Panc1 (cell line): ENCODE results near the gene PLXNA2. TPM values are rescaled to one million over a fixed set of nuclear protein-coding genes. Genes with fewer than 3 reads are reported as not detected.

Source experiments
- ATAC-seq: fragments of 200-7000 bp; cut with Tn5 transposase; 2 replicates; pipeline ENCODE4 v1.9.1; 2020; ENCODE audit warnings: mild to moderate bottlenecking, moderate library complexity
- BruUV-seq: library from RNA; stranded (reverse); fragments of 400-500 nt; replicated peaks from 2 replicates; lab custom pipeline; 2021; lab: Mats Ljungman, UMichigan
- CTCF ChIA-PET: fragments of 300-600 bp; sonication (Branson Sonifier 250); formaldehyde crosslinking; loops from one replicate; lab custom pipeline; 2022; ENCODE audit warnings: antibody characterized with exemption; lab: Charles Lee
- POLR2A ChIA-PET: fragments of 300-600 bp; sonication (Branson Sonifier 250); formaldehyde crosslinking; loops from one replicate; lab custom pipeline; 2022; ENCODE audit warnings: antibody characterized with exemption; lab: Charles Lee
- DNase-seq: peaks from one replicate; pipeline ENCODE4 v3.0.0-alpha.2; 2010; ENCODE audit warnings: low read depth, low spot score
- H3K27ac ChIP-seq: 2 replicates; pipeline ENCODE4 v1.5.1; 2011; ENCODE audit warnings: mild to moderate bottlenecking, low read length, inconsistent platforms
- H3K27me3 ChIP-seq: fragments of 200-500 bp; sonication (Bioruptor generic); 2 replicates; pipeline ENCODE4 v1.6.0; 2014; ENCODE audit warnings: low read length, inconsistent platforms; ENCODE audit not compliant: control insufficient read depth, insufficient read depth
- H3K36me3 ChIP-seq: fragments of 200-500 bp; sonication (Bioruptor generic); 2 replicates; pipeline ENCODE4 v1.5.1; 2014; ENCODE audit warnings: inconsistent platforms, mild to moderate bottlenecking, low read length, moderate library complexity; ENCODE audit not compliant: control insufficient read depth, insufficient read depth
- H3K4me1 ChIP-seq: 2 replicates; pipeline ENCODE4 v1.5.1; 2011; ENCODE audit warnings: inconsistent platforms, mild to moderate bottlenecking, low read length, moderate library complexity; ENCODE audit not compliant: control insufficient read depth, insufficient read depth
- H3K4me3 ChIP-seq, 2 experiments: 2 replicates each; pipeline ENCODE4 v1.5.1; 2011 to 2012; ENCODE audit warnings: low read depth in 2 of 2, low read length in 2 of 2, mild to moderate bottlenecking in 2 of 2, inconsistent platforms in 1 of 2, moderate library complexity in 1 of 2
- H3K9me3 ChIP-seq: fragments of 200-500 bp; sonication (Bioruptor generic); 2 replicates; pipeline ENCODE4 v1.5.1; 2014; ENCODE audit warnings: low read depth, mild to moderate bottlenecking, inconsistent platforms, low read length, moderate library complexity; ENCODE audit not compliant: control insufficient read depth, insufficient read depth
- POLR2AphosphoS5 ChIP-seq: IDR thresholded peaks from 2 replicates; pipeline ENCODE4 v1.6.1; 2012; ENCODE audit warnings: mild to moderate bottlenecking, low read depth, low read length, moderate library complexity
- SIN3A ChIP-seq: IDR thresholded peaks from 2 replicates; pipeline ENCODE4 v1.6.1; 2012; ENCODE audit warnings: low read depth, mild to moderate bottlenecking, low read length, moderate library complexity, borderline replicate concordance; ENCODE audit not compliant: insufficient read depth
- TCF7L2 ChIP-seq: IDR thresholded peaks from 2 replicates; pipeline ENCODE4 v1.6.1; 2011; ENCODE audit warnings: mild to moderate bottlenecking, low read depth, low read length, inconsistent platforms
- in situ Hi-C: cut with HindIII; loops from 2 replicates; pipeline ENCODE4 v1.10.0; 2016; ENCODE audit warnings: low sequenced_read_pairs, low pct_unique_long_range_greater_than_20kb
- intact Hi-C: fragments of 100-400 bp; cut with micrococcal nuclease; formaldehyde crosslinking; loops from one replicate; pipeline ENCODE4 v1.10.0; 2022; ENCODE audit not compliant: unreplicated experiment
- total RNA-seq: library from RNA; stranded (reverse); gene quantifications from one replicate; pipeline ENCODE4 v1.2.1, GENCODE V29; 2021; ENCODE audit not compliant: unreplicated experiment
- TF ChIP-seq, protein P1 (sequence below), 2 experiments: IDR thresholded peaks; 2 replicates each; pipeline ENCODE4 v1.6.1; 2011 to 2012; ENCODE audit warnings: low read depth in 2 of 2, control low read depth in 1 of 2, low read length in 1 of 2, mild to moderate bottlenecking in 1 of 2, moderate library complexity in 1 of 2; ENCODE audit not compliant: insufficient read depth in 1 of 2
- TF ChIP-seq, protein P2 (sequence below): fragments of 450-650 bp; IDR thresholded peaks from 2 replicates; pipeline ENCODE4 v1.5.1; 2017; ENCODE audit warnings: mild to moderate bottlenecking

PLXNA2 gene
- total RNA-seq, 1 experiment from 2014 or later: 0.98 TPM

DNA sequence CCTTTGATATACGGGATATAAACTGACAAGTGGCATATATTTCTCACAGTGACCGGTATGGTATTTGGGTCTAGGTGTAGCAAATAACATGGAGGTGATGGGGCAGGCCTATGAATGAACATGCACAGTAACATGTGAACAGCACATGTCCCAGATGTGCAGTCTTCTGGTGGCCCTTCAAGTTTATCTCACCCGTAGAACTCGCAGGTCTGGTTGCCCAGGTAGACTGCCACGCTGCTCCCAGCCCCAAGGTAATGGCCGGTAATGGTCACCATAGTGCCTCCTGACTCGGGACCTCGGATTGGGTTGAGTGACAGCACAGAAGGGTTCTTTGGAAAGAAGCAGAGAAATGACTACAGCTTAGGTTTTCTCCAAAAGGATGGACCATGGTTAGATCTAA is 192.0 kb downstream of the PLXNA2 start:
- intact Hi-C loops (no loop called here), in situ Hi-C loops (no loop called here)
- CTCF ChIA-PET: no interaction called here
- H3K9me3 ChIP-seq: no peaks in the 10 kb centered on the region
- H3K4me3 ChIP-seq: no peak overlapping the region
- ATAC-seq: no peak
- H3K36me3 ChIP-seq: no peaks in the 10 kb centered on the region
- no peak for DNase-seq
- TF ChIP-seq, protein P1, sequence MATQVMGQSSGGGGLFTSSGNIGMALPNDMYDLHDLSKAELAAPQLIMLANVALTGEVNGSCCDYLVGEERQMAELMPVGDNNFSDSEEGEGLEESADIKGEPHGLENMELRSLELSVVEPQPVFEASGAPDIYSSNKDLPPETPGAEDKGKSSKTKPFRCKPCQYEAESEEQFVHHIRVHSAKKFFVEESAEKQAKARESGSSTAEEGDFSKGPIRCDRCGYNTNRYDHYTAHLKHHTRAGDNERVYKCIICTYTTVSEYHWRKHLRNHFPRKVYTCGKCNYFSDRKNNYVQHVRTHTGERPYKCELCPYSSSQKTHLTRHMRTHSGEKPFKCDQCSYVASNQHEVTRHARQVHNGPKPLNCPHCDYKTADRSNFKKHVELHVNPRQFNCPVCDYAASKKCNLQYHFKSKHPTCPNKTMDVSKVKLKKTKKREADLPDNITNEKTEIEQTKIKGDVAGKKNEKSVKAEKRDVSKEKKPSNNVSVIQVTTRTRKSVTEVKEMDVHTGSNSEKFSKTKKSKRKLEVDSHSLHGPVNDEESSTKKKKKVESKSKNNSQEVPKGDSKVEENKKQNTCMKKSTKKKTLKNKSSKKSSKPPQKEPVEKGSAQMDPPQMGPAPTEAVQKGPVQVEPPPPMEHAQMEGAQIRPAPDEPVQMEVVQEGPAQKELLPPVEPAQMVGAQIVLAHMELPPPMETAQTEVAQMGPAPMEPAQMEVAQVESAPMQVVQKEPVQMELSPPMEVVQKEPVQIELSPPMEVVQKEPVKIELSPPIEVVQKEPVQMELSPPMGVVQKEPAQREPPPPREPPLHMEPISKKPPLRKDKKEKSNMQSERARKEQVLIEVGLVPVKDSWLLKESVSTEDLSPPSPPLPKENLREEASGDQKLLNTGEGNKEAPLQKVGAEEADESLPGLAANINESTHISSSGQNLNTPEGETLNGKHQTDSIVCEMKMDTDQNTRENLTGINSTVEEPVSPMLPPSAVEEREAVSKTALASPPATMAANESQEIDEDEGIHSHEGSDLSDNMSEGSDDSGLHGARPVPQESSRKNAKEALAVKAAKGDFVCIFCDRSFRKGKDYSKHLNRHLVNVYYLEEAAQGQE (IDR thresholded peaks at IDR 0.05; ENCODE audit: insufficient read depth in 1 of 2, low read depth in 2 of 2, low read length in 1 of 2): no peak
- TF ChIP-seq, protein P2, sequence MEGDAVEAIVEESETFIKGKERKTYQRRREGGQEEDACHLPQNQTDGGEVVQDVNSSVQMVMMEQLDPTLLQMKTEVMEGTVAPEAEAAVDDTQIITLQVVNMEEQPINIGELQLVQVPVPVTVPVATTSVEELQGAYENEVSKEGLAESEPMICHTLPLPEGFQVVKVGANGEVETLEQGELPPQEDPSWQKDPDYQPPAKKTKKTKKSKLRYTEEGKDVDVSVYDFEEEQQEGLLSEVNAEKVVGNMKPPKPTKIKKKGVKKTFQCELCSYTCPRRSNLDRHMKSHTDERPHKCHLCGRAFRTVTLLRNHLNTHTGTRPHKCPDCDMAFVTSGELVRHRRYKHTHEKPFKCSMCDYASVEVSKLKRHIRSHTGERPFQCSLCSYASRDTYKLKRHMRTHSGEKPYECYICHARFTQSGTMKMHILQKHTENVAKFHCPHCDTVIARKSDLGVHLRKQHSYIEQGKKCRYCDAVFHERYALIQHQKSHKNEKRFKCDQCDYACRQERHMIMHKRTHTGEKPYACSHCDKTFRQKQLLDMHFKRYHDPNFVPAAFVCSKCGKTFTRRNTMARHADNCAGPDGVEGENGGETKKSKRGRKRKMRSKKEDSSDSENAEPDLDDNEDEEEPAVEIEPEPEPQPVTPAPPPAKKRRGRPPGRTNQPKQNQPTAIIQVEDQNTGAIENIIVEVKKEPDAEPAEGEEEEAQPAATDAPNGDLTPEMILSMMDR: no peak
- TF ChIP-seq POLR2AphosphoS5 (no peak), SIN3A (no peak), TCF7L2 (no peak)
- H3K27me3 ChIP-seq: no peaks in the 10 kb centered on the region; the same call in 1 of the 2 replicates
- no peaks in the 10 kb centered on the region for H3K4me1 ChIP-seq
- no peak overlapping the region for H3K27ac ChIP-seq
- POLR2A ChIA-PET: no interaction called here
- no TSS peak for BruUV-seq

DNA sequence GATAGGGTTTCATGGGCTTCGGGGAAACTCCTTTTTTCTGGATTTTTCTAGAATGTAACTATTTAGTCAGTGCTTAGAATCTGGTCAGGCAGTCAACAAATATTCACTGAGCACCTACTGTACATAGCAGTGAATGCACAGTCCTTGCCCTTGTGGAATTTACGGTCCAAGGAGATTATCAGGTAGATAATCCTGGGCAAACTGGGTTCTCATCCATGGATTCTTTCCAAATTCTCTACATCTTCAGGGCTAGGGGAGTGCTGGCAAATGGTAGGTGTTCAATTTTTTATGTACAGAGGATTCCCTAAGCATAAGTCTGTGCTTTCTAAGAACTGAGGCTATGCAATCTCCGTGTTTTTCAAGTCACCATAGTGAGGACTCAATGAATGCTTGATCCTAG is 192.5 kb downstream of the PLXNA2 start:
- no peak for ATAC-seq
- in situ Hi-C loops: no loop called here
- DNase-seq: no peak
- no TSS peak for BruUV-seq
- ChIA-PET POLR2A (no interaction called here), CTCF (no interaction called here)
- Histone ChIP-seq H3K4me1 (no peaks in the 10 kb centered on the region), H3K9me3 (no peaks in the 10 kb centered on the region), H3K4me3 (no peak overlapping the region), H3K36me3 (no peaks in the 10 kb centered on the region), H3K27me3 (no peaks in the 10 kb centered on the region; the same call in 1 of the 2 replicates), H3K27ac (no peak overlapping the region)
- intact Hi-C loops: no loop called here
- TF ChIP-seq POLR2AphosphoS5 (no peak), TCF7L2 (no peak), SIN3A (no peak)
- TF ChIP-seq, protein P1 (IDR thresholded peaks at IDR 0.05; ENCODE audit: insufficient read depth in 1 of 2, low read depth in 2 of 2, low read length in 1 of 2): no peak
- TF ChIP-seq, protein P2: no peak
